HEK293 (cell line): ENCODE results near the gene ELOVL4.
A peak's percentile ranks its signal among the peaks of the same experiment; 100 is the strongest.

Experiments
- CTCF ChIA-PET: fragments of 350-600 bp; formaldehyde crosslinking; extraction: SDS; loops from one replicate; lab custom pipeline; 2021; ENCODE audit warnings: antibody characterized with exemption; lab: Yijun Ruan, JAX
- POLR2A ChIA-PET: fragments of 300-600 bp; formaldehyde crosslinking; extraction: SDS; loops from one replicate; lab custom pipeline; 2020; ENCODE audit warnings: antibody characterized with exemption, inconsistent platforms; lab: Yijun Ruan, JAX
- H3K27ac ChIP-seq: fragments of 200-500 bp; sonication (Bioruptor generic); 2 replicates; pipeline ENCODE4 v1.5.1; 2014; ENCODE audit warnings: low read depth, low read length, control low read depth, inconsistent platforms; ENCODE audit errors: extremely low read depth
- H3K36me3 ChIP-seq, 2 experiments: fragments of 200-500 bp in 1 of 2; sonication (Bioruptor generic) in 1 of 2; 1 replicate in 1 of 2; 2 replicates in 1 of 2; pipeline ENCODE4 v1.5.1; 2014 to 2017; ENCODE audit warnings: inconsistent platforms in 2 of 2, low read length in 2 of 2; ENCODE audit not compliant: control insufficient read depth in 2 of 2, insufficient read depth in 1 of 2
- H3K4me1 ChIP-seq: fragments of 200-500 bp; sonication (Bioruptor generic); 2 replicates; pipeline ENCODE4 v1.5.1; 2014; ENCODE audit warnings: mild to moderate bottlenecking, low read length, inconsistent platforms; ENCODE audit not compliant: control insufficient read depth, insufficient read depth
- H3K4me3 ChIP-seq: 2 replicates; pipeline ENCODE4 v1.5.1; 2011; ENCODE audit warnings: low read depth, mild to moderate bottlenecking, control low read depth, low read length, moderate library complexity
- H3K9me3 ChIP-seq: fragments of 200-500 bp; sonication (Bioruptor generic); 2 replicates; pipeline ENCODE4 v1.5.1; 2014; ENCODE audit warnings: low read depth, low read length, inconsistent platforms; ENCODE audit not compliant: control insufficient read depth, insufficient read depth
- IKZF3 ChIP-seq: fragments of 450-650 bp; IDR thresholded peaks from 2 replicates; pipeline ENCODE4 v1.5.0; 2018; ENCODE audit warnings: missing biosample characterization, mild to moderate bottlenecking, missing genetic modification characterization, moderate library complexity
- KLF16 ChIP-seq: fragments of 450-650 bp; formaldehyde crosslinking; IDR thresholded peaks from 2 replicates; pipeline ENCODE4 v1.5.1; 2017; ENCODE audit warnings: missing biosample characterization, missing genetic modification characterization
- SALL2 ChIP-seq: fragments of 450-650 bp; formaldehyde crosslinking; IDR thresholded peaks from 2 replicates; pipeline ENCODE4 v1.5.0; 2017; ENCODE audit warnings: missing biosample characterization, mild to moderate bottlenecking, missing genetic modification characterization, borderline replicate concordance
- ZBTB10 ChIP-seq: fragments of 450-650 bp; formaldehyde crosslinking; IDR thresholded peaks from 2 replicates; pipeline ENCODE4 v1.5.1; 2016; ENCODE audit warnings: missing biosample characterization, missing genetic modification characterization
- ZBTB17 ChIP-seq: fragments of 450-650 bp; formaldehyde crosslinking; IDR thresholded peaks from 2 replicates; pipeline ENCODE4 v1.5.1; 2016; ENCODE audit warnings: missing biosample characterization, missing genetic modification characterization
- ZBTB48 ChIP-seq: fragments of 450-650 bp; formaldehyde crosslinking; IDR thresholded peaks from 2 replicates; pipeline ENCODE4 v1.5.1; 2016; ENCODE audit warnings: missing biosample characterization, missing genetic modification characterization
- ZBTB6 ChIP-seq: fragments of 450-650 bp; formaldehyde crosslinking; IDR thresholded peaks from 2 replicates; pipeline ENCODE4 v1.5.1; 2017; ENCODE audit warnings: missing biosample characterization, missing genetic modification characterization
- ZEB2 ChIP-seq: fragments of 450-650 bp; formaldehyde crosslinking; IDR thresholded peaks from 2 replicates; pipeline ENCODE4 v1.5.1; 2016; ENCODE audit warnings: missing biosample characterization, missing genetic modification characterization
- ZFP41 ChIP-seq: fragments of 450-650 bp; formaldehyde crosslinking; IDR thresholded peaks from 2 replicates; pipeline ENCODE4 v1.5.1; 2016; ENCODE audit warnings: missing biosample characterization, missing genetic modification characterization, borderline replicate concordance
- ZNF132 ChIP-seq: fragments of 450-650 bp; formaldehyde crosslinking; IDR thresholded peaks from 2 replicates; pipeline ENCODE4 v1.5.1; 2017; ENCODE audit warnings: missing biosample characterization, missing genetic modification characterization, borderline replicate concordance
- ZNF146 ChIP-seq: fragments of 450-650 bp; formaldehyde crosslinking; IDR thresholded peaks from 2 replicates; pipeline ENCODE4 v1.5.1; 2016; ENCODE audit warnings: missing biosample characterization, missing genetic modification characterization
- ZNF157 ChIP-seq: fragments of 450-650 bp; formaldehyde crosslinking; IDR thresholded peaks from 2 replicates; pipeline ENCODE4 v1.5.1; 2016; ENCODE audit warnings: missing biosample characterization, missing genetic modification characterization
- ZNF211 ChIP-seq: fragments of 450-650 bp; formaldehyde crosslinking; IDR thresholded peaks from 2 replicates; pipeline ENCODE4 v1.5.1; 2016; ENCODE audit warnings: low read depth, missing biosample characterization, missing genetic modification characterization
- ZNF292 ChIP-seq: fragments of 450-650 bp; formaldehyde crosslinking; IDR thresholded peaks from 2 replicates; pipeline ENCODE4 v1.5.1; 2016; ENCODE audit warnings: low read depth, missing biosample characterization, missing genetic modification characterization, borderline replicate concordance
- ZNF350 ChIP-seq: fragments of 450-650 bp; formaldehyde crosslinking; IDR thresholded peaks from 2 replicates; pipeline ENCODE4 v1.5.0; 2017; ENCODE audit warnings: missing biosample characterization, mild to moderate bottlenecking, missing genetic modification characterization
- ZNF658 ChIP-seq: fragments of 450-650 bp; formaldehyde crosslinking; IDR thresholded peaks from 2 replicates; pipeline ENCODE4; 2016; ENCODE audit warnings: missing biosample characterization, missing genetic modification characterization
- ZNF664 ChIP-seq: fragments of 450-650 bp; formaldehyde crosslinking; IDR thresholded peaks from 2 replicates; pipeline ENCODE4 v1.5.1; 2016; ENCODE audit warnings: missing biosample characterization, missing genetic modification characterization
- ZNF704 ChIP-seq: fragments of 450-650 bp; formaldehyde crosslinking; IDR thresholded peaks from 2 replicates; pipeline ENCODE4 v1.5.1; 2016; ENCODE audit warnings: missing biosample characterization, missing genetic modification characterization
- ZNF792 ChIP-seq: fragments of 450-650 bp; formaldehyde crosslinking; IDR thresholded peaks from 2 replicates; pipeline ENCODE4 v1.5.1; 2016; ENCODE audit warnings: missing biosample characterization, missing genetic modification characterization
- ZSCAN30 ChIP-seq: fragments of 450-650 bp; IDR thresholded peaks from 2 replicates; pipeline ENCODE4 v1.5.1; 2018; ENCODE audit warnings: missing biosample characterization, mild to moderate bottlenecking, missing genetic modification characterization, moderate library complexity
- ZXDB ChIP-seq: fragments of 450-650 bp; formaldehyde crosslinking; IDR thresholded peaks from 2 replicates; pipeline ENCODE4 v1.5.1; 2016; ENCODE audit warnings: missing biosample characterization, missing genetic modification characterization
- TF ChIP-seq, protein P1 (sequence below): fragments of 450-650 bp; formaldehyde crosslinking; IDR thresholded peaks from 2 replicates; pipeline ENCODE4 v1.5.1; 2016; ENCODE audit warnings: missing biosample characterization, missing genetic modification characterization
- TF ChIP-seq, protein P2 (sequence below): fragments of 450-650 bp; IDR thresholded peaks from 2 replicates; pipeline ENCODE4 v1.5.1; 2018; ENCODE audit warnings: missing biosample characterization, mild to moderate bottlenecking, missing genetic modification characterization
- TF ChIP-seq, protein P3 (sequence below): fragments of 450-650 bp; formaldehyde crosslinking; IDR thresholded peaks from 2 replicates; pipeline ENCODE4 v1.5.1; 2017; ENCODE audit warnings: missing biosample characterization, missing genetic modification characterization

ELOVL4 gene

DNA sequence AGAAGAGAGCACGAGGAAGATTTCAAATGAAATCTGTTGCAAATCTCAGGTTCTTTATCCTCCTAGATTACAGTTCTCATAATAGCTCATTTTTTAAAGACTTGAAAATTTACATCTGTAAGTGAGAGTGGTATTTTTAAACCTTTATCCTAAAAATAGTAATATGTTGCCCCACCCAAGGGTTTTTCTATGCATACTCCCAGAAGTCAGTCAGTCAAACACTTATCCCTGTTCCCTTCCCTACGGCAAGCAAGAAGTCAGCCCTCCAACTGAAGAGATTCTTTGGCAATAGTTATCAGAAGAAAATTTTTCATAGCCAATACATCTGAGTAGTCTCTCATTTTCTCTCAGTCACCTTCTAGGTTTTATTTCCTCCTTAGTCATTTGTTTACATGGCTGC, 24.1 kb downstream of the ELOVL4 start:
- Histone ChIP-seq H3K4me3 (no peak overlapping the region), H3K4me1 (peaks cover 28% of the 10 kb centered on the region)
- CTCF ChIA-PET: interaction anchor here (1.1 kb wide), 1 partner anchor 26 kb away, joined by 4 read pairs; no protein-coding TSS in a partner anchor

GRCh38 chr6:79922018-79922417, 25.3 kb downstream of the ELOVL4 start:
- peaks cover 16% of the 10 kb centered on the region for H3K4me1 ChIP-seq
- POLR2A ChIA-PET: no interaction called here
- H3K4me3 ChIP-seq: no peak overlapping the region
- no peaks in the 10 kb centered on the region for H3K9me3 ChIP-seq
- peaks cover 11 to 28% of the 10 kb centered on the region in 2 experiments; a peak in 2 of 3 replicates for H3K36me3 ChIP-seq
- TF ChIP-seq KLF16 (tag by site-specific recombination) (no peak), ZNF664 (tag by site-specific recombination) (peak; percentile 59; the same call in 1 of the 2 replicates)
- TF ChIP-seq, protein P1, sequence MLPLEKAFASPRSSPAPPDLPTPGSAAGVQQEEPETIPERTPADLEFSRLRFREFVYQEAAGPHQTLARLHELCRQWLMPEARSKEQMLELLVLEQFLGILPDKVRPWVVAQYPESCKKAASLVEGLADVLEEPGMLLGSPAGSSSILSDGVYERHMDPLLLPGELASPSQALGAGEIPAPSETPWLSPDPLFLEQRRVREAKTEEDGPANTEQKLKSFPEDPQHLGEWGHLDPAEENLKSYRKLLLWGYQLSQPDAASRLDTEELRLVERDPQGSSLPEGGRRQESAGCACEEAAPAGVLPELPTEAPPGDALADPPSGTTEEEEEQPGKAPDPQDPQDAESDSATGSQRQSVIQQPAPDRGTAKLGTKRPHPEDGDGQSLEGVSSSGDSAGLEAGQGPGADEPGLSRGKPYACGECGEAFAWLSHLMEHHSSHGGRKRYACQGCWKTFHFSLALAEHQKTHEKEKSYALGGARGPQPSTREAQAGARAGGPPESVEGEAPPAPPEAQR (tag by site-specific recombination): no peak
- TF ChIP-seq, all 188 proteins: peak for 1
- CTCF ChIA-PET: no interaction called here
- H3K27ac ChIP-seq: no peak overlapping the region; the same call in 1 of the 2 replicates

More for the DNA sequence above, 24.1 kb downstream of the ELOVL4 start:
- POLR2A ChIA-PET: no interaction called here
- no peak overlapping the region for H3K27ac ChIP-seq
- peaks cover 11 to 23% of the 10 kb centered on the region in 2 experiments; a peak in 2 of 3 replicates for H3K36me3 ChIP-seq
- TF ChIP-seq ZNF157 (no peak), ZNF792 (no peak), ZNF704 (tag by site-specific recombination) (no peak), ZNF132 (tag by site-specific recombination) (no peak), ZBTB10 (tag by site-specific recombination) (no peak), ZNF292 (no peak), ZNF350 (tag by site-specific recombination) (no peak), ZNF146 (tag by site-specific recombination) (no peak)
- TF ChIP-seq, protein P2, sequence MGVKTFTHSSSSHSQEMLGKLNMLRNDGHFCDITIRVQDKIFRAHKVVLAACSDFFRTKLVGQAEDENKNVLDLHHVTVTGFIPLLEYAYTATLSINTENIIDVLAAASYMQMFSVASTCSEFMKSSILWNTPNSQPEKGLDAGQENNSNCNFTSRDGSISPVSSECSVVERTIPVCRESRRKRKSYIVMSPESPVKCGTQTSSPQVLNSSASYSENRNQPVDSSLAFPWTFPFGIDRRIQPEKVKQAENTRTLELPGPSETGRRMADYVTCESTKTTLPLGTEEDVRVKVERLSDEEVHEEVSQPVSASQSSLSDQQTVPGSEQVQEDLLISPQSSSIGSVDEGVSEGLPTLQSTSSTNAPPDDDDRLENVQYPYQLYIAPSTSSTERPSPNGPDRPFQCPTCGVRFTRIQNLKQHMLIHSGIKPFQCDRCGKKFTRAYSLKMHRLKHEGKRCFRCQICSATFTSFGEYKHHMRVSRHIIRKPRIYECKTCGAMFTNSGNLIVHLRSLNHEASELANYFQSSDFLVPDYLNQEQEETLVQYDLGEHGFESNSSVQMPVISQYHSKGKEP: no peak
- TF ChIP-seq, protein P3, sequence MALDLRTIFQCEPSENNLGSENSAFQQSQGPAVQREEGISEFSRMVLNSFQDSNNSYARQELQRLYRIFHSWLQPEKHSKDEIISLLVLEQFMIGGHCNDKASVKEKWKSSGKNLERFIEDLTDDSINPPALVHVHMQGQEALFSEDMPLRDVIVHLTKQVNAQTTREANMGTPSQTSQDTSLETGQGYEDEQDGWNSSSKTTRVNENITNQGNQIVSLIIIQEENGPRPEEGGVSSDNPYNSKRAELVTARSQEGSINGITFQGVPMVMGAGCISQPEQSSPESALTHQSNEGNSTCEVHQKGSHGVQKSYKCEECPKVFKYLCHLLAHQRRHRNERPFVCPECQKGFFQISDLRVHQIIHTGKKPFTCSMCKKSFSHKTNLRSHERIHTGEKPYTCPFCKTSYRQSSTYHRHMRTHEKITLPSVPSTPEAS (tag by site-specific recombination): no peak
- H3K9me3 ChIP-seq: no peaks in the 10 kb centered on the region

GRCh38 chr6:79913369-79913768, 34.0 kb downstream of the ELOVL4 start:
- POLR2A ChIA-PET: no interaction called here
- no peaks in the 10 kb centered on the region for H3K9me3 ChIP-seq
- CTCF ChIA-PET: interaction anchor here (0.5 kb wide), 2 partner anchors 27 to 74 kb away, joined by 3 to 4 read pairs; no protein-coding TSS in a partner anchor
- no peak overlapping the region for H3K4me3 ChIP-seq
- peaks cover 0 to 22% of the 10 kb centered on the region in 2 experiments; a peak in 1 of 3 replicates for H3K36me3 ChIP-seq
- no peaks in the 10 kb centered on the region for H3K4me1 ChIP-seq
- H3K27ac ChIP-seq: no peak overlapping the region
- no peak for TF ChIP-seq IKZF3
- TF ChIP-seq ZBTB6 (tag by site-specific recombination): no peak
- no peak for TF ChIP-seq ZXDB (tag by site-specific recombination)
- no peak for TF ChIP-seq ZNF658 (tag by site-specific recombination)
- TF ChIP-seq ZBTB17 (tag by site-specific recombination): no peak
- no peak for TF ChIP-seq ZNF211 (tag by site-specific recombination)
- TF ChIP-seq ZBTB48: no peak
- TF ChIP-seq ZEB2 (tag by site-specific recombination): no peak
- TF ChIP-seq SALL2: no peak
- TF ChIP-seq ZFP41 (tag by site-specific recombination): no peak
- no peak for TF ChIP-seq ZSCAN30
